Activated T-cell treated with anti-CD3 and anti-CD28 coated beads, Interleukin-2, amount 50 U/mL, for 48 hours (primary cell): ENCODE data around the gene CAPZA1.
"Not testable (repeated sequence)": the region's sequence is repeated elsewhere in the genome, so short reads cannot be mapped to it uniquely, and the experiment has no call there.

Experiments
- DNase-seq, 2 experiments: peaks; one replicate each; pipeline ENCODE4 v3.0.0-alpha.2; 2020

Gene CAPZA1

DNA sequence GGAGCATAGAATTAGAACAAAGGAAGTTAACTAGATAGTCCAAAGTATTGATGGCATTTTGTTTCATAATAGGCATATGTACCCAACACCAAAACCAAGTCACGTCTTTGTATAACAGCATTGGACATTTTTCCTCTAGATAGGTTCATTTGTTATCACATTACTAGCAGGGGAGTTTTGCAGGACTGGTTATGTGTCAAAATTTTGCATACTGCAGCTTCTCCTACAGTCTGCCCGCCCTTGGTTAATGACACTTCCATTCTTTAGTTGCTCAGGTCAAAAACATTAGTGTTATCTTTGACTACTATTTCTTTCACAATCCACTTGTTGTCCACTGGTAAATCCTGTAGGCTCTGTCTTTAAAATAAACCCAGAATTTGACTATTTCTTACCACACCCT is 8.9 kb downstream of the CAPZA1 start:
- no peak for DNase-seq

GRCh38 chr1:112629256-112629655 is 9.6 kb downstream of the CAPZA1 start:
- no peak for DNase-seq

DNA sequence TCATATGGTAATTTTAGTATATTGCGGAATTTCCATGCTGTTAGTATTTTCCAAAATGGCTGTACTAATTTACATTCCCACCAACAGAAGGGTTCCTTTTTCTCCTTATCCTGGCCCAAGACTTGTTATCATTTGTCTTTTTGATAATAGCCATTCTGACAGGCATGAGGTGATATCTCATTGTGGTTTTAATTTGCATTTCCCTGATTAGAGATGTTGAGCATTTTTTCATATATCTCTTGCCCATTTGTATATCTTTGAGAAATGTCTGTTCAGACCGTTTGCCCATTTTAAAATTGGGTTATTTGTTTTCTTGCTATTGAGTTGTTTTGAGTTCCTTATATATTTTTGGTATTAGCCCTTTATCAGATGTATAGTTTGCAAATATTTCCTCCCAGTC is 14.0 kb downstream of the CAPZA1 start:
- DNase-seq: no peak

DNA sequence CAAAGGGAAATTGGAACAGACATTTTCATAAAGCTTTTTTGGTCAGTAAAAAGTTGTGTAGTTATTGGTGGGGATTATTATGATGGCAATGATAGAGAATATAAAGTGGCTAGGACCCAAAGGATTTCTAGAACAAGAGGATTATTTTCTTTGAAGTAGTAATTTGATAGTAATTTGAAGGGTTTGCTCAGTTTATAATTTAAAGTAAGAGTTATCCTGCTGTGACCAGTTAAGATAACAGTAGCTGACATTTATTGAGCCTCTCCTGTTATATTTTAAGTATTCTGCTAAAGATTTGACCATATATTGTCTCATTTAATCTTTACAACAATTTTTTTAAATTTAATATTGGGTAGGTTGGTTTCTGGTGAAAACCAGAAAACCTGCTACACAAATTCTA is 14.7 kb downstream of the CAPZA1 start:
- DNase-seq: no peak

DNA sequence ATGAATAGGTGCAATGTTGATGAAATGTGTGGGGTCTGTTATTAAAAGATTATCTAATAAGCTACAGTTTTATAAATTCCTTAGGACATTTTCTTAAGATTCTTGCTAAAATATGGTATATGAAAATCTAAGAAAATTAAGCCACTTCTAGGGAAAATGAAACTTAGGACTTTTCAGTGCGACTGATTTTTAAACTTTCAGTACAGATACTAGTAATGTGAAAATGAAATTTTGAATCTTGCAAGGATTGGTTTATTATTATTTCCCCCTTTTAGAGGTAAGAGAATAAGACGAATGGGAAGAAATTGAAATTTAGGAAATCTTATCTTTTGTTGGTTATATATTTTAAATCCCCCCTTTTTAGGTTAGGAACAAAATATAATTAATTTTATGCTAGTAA is 16.4 kb downstream of the CAPZA1 start:
- no peak for DNase-seq

DNA sequence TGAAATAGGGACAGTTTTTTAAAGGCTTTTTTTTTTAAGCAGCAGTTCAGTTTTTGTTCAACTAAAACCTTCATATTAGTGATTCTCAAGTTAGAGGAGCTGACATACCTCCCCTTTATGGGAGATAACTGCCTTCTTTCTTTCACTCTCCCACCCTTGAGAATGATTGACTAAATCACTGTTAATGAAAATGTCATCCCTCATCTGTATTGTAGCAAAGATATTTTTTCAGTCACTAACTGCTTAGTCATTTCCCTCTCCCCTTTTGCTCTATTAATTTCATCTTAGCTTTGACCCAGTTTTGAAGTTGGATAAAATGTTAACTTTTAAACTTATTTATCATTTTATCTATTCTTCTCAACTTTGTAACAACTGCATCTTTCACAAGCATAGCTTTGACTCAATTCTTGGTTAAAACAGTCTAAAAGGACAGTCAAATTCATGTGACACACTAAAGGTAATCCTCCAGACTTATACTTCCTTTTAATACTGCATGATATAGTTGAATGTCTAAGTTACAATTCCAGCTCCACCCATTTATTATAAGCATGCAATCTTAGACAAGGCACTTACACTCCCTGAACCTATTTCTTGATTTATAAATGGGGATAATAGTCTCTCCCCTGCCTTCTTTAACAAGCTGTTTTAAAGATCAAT is 17.1 kb downstream of the CAPZA1 start:
- no peak for DNase-seq

DNA sequence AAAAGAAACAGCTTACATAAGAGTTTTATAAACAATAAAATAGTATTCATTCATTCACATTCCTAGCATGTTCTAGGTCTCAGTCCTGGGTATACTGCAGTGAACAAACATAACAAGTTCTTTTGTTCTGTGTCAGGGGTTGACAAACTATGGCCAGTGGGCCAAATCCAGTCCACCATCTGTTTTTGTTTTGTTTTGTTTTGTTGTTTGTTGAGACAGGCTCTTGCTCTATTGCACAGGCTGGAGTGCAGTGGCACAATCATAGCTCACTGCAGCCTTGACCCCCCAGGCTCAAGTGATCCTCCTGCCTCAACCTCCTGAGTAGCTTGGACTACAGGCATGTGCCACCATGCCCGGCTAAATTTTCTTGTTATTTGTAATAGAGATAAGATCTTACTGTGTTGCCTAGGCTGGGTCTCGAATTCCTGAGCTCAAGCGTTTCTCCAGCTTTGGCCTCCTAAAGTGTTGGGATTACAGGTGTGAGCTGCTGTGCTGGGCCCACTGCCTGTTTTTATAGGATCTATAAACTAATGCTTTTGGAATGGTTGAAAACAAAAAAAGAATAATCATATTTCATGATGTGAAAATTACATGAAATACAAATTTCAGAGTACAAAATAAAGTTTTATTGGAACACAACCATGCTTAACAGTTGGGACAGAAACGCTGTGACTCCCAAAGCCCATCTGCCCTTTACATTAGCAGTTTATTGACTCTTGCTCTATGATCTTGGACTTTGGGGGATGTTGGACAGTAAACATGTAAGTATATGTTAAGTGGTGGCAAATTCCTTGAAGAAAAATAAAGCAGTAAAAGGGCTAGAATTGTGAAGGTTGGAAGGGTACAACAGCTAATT is 17.9 kb downstream of the CAPZA1 start:
- DNase-seq: no peak

- no peak for DNase-seq
These were observed 18.4 kb downstream of the CAPZA1 start for GRCh38 chr1:112638110-112638428.

DNA sequence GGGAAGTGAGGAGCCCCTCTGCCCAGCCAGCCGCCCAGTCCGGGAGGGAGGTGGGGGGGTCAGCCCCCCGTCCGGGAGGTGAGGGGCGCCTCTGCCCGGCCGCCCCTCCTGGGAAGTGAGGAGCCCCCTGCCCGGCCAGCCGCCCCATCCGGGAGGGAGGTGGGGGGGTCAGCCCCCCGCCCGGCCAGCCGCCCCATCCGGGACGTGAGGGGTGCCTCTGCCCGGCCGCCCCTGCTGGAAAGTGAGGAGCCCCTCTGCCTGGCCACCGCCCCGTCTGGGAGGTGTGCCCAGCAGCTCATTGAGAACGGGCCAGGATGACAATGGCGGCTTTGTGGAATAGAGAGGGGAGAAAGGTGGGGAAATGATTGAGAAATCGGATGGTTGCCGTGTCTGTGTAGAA is 20.8 kb downstream of the CAPZA1 start:
- not testable (repeated sequence) for DNase-seq

DNA sequence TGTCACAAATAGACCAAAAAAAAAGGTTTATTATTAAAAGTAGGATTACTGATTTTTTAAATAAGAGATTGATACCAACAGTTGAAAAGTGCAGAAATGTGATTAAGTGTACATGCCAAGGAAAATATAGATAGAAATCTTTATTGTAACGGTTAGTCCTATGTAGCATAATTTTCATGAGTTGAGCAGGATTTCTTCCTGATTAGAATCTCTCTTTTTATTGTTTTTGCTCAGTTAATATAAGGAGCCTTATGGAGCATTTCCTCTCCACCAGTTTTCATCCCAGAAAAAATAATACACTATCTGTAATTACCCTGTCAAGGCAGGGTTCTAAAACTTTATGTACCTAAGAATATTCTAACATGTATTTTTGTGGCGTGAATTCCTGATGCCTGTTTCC is 23.4 kb downstream of the CAPZA1 start:
- DNase-seq: no peak

GRCh38 chr1:112646225-112646624 is 26.6 kb downstream of the CAPZA1 start:
- DNase-seq: no peak

- DNase-seq: no peak
These were observed 31.6 kb downstream of the CAPZA1 start for GRCh38 chr1:112651205-112651604.

- DNase-seq: no peak
These were observed 46.2 kb downstream of the CAPZA1 start for GRCh38 chr1:112665857-112666256.

DNA sequence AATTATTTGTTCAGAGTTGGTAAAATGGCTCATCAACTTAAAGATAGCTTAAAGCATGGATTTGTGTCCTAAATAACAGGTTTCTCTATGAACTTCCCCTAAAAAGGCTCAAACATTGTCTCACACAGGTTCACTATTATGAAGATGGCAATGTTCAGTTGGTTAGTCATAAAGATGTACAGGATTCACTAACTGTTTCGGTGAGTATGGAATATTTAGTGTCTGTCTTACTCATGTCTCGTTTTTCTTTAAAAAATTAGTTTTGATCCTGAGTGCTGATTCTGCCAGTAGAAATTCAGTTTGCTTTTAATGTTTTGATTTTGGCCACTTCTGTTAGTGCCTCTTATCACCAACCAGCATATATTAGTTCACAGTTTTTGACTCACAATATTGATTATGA is 47.3 kb downstream of the CAPZA1 start:
- no peak for DNase-seq

- no peak for DNase-seq
These were observed 52.4 kb downstream of the CAPZA1 start for GRCh38 chr1:112672009-112672408.

DNA sequence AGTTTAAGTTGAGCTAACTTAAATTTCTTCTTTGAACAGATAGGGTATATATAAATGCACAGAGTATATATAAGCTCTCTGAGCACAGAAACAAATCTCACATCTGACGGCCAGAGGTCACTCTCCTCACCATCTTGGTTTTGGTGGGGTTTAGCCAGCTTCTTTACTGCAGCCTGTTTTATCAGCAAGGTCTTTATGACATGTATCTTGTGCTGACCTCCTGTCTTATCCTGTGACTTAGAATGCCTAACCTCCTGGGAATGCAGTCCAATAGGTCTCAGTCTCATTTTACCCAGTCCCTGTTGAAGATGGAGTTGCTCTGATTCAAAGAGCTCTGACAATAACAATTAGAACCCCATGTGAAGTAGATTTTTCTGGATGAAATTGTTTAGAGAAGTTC is 53.2 kb downstream of the CAPZA1 start:
- no peak for DNase-seq

- no peak for DNase-seq
These were observed 54.2 kb downstream of the CAPZA1 start for GRCh38 chr1:112673592-112674439.

GRCh38 chr1:112674440-112674985 is 54.9 kb downstream of the CAPZA1 start, which contains the start of gene MOV10:
TSS of gene MOV10 (plus strand) at chr1:112674659. CDS start at chr1:112674913, 254 bp downstream.
- peak; percentile 76 to 77 for DNase-seq

GRCh38 chr1:112674986-112675727 is 55.5 kb downstream of the CAPZA1 start:
- DNase-seq: peak; percentile 57 to 70

GRCh38 chr1:112675728-112676381 is 56.2 kb downstream of the CAPZA1 start:
- no peak for DNase-seq

DNA sequence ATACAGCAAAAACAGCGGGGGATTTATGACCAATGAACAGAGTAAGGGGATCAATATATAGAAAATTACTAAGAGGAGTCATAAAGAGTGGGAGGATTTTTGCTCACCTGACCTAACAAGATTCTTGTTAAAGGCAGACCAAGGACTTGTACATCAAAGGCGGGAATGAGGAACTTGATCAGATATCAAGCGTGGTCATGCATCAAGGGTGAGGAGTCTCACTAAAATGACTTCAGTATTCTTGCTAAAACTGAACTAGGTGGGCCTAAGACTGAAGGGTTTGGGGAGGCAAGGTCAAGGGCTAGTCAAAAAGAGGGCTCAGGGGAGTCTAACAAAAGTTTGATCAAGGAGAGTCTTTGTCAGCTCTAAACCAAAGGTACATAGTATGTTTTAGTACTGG is 56.9 kb downstream of the CAPZA1 start:
- no peak for DNase-seq

- DNase-seq: no peak
These were observed 57.9 kb downstream of the CAPZA1 start for GRCh38 chr1:112677501-112677900.
